ENCODE results near the gene IRF7.

Gene IRF7

DNA sequence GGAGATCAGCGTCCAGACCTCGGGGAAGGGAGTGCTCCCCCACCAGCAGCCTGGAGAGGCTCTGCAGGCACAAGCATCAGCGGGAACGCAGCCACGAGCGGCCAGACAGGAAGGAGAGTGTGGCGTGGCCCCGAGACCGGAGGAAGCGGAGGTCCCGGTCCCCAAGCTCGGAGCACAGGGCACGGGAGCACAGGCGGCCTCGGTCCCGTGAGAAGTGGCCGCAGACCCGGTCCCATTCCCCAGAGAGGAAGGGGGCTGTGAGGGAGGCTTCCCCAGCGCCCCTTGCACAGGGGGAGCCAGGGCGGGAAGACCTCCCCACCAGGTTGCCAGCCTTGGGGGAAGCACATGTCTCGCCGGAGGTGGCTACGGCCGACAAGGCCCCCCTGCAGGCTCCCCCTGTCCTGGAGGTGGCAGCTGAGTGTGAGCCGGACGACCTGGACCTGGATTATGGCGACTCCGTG is 6.9 kb downstream of the IRF7 start:
- DNase-seq (ENCODE audit: low read depth in 2 of 2, low spot score in 1 of 2), result no peak

- no peak for DNase-seq (ENCODE audit: low read depth in 2 of 2, low spot score in 1 of 2)
Measured at GRCh38 chr11:607971-608659, 7.6 kb downstream of the IRF7 start.

DNA sequence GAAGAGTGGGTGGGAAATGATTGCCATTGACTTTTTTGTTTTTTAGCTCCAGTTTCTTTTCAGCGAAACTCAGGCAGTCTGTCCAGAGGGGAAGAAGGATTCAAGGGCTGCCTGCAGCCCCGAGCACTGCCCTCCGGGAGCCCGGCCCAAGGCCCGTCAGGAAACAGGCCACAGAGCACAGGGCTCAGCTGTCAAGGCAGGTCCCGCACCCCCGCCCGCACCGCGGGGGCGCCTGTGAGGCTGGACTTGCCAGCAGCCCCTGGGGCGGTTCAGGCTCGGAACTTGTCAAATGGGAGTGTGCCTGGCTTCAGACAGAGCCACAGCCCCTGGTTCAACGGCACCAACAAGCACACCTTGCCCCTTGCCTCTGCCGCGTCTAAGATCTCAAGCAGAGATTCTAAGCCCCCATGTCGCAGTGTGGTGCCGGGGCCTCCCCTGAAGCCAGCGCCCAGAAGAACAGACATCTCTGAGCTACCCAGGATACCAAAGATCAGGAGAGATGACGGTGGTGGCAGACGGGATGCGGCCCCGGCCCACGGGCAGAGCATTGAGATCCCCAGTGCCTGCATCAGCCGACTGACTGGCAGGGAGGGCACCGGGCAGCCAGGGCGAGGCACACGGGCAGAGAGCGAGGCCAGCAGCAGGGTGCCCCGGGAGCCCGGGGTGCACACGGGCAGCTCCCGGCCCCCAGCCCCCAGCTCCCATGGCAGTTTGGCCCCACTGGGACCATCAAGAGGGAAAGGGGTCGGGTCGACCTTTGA is 8.6 kb downstream of the IRF7 start:
- no peak for DNase-seq (ENCODE audit: low read depth in 2 of 2, low spot score in 1 of 2)

DNA sequence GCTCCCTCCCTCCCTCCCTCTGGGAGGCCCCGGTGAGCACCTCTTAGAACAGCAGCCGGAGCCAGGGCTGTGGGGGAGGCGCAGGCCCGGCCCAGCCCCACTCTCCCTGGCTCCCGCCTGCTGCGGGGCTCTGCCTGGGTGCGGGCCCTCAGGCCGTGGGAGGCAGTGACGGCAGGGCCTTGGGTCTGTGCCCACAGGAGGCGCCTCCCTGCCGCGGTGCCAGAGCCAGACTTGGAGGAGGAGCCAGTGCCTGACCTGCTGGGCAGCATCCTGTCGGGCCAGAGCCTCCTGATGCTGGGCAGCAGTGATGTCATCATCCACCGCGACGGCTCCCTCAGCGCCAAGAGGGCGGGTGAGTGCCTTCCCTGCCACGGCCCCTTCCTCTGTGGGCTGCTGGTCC is 9.5 kb downstream of the IRF7 start:
- no peak for DNase-seq (ENCODE audit: low read depth in 2 of 2, low spot score in 1 of 2)

- no peak for DNase-seq (ENCODE audit: low read depth in 2 of 2, low spot score in 1 of 2)
Measured at GRCh38 chr11:605286-606129, 10.2 kb downstream of the IRF7 start.

- DNase-seq (ENCODE audit: low read depth in 2 of 2, low spot score in 1 of 2), result no peak
Measured at GRCh38 chr11:603154-603553, 12.6 kb downstream of the IRF7 start.

GRCh38 chr11:601573-602245 is 14.0 kb downstream of the IRF7 start:
- no peak for DNase-seq (ENCODE audit: low read depth in 2 of 2, low spot score in 1 of 2)

GRCh38 chr11:598005-598680 is 17.6 kb downstream of the IRF7 start:
- DNase-seq (ENCODE audit: low read depth in 2 of 2, low spot score in 1 of 2), result no peak

- DNase-seq (ENCODE audit: low read depth in 2 of 2, low spot score in 1 of 2), result no peak
Measured at GRCh38 chr11:597166-597725, 18.5 kb downstream of the IRF7 start.

DNA sequence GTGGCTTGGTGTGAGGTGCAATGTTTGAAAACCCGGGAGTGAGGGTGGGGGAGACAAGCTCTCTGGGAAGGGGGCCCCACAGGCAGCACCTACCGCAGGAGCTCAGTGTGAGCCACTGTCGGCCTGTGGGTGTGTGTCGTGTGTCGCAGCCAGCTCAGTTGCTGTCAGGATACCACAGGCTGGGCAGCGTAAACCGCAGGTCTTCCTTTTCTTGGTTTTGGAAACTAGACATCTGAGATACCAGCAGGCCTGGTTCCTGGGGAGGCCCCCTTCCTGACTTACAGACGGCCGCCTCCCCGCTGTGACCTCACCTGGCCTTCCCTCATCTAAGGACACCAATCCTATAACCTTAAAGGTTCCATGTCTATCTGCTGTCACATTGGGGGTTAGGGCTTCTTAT is 19.4 kb downstream of the IRF7 start:
- DNase-seq (ENCODE audit: low read depth in 2 of 2, low spot score in 1 of 2), result no peak

DNA sequence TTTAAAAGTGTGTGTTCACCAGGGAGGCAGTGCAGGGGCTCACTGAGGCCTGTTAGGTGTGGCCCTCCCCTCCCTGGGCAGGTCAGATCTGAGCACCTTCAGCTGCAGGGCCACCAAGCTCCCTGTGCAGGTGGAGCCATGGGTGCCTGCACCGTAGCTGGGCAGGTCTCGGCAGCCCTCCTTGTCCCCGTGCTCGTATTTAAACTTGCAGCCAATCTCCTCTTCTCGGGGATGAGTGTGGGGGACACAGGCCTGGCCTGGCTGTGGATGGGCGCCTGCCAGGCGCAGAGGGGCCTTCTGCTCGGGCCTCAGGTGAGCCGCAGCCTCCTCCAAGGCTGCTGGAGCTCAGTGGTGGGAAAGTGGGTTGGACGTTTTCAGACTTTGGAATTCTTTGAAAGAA is 20.4 kb downstream of the IRF7 start:
- DNase-seq (ENCODE audit: low read depth in 2 of 2, low spot score in 1 of 2), result no peak

DNA sequence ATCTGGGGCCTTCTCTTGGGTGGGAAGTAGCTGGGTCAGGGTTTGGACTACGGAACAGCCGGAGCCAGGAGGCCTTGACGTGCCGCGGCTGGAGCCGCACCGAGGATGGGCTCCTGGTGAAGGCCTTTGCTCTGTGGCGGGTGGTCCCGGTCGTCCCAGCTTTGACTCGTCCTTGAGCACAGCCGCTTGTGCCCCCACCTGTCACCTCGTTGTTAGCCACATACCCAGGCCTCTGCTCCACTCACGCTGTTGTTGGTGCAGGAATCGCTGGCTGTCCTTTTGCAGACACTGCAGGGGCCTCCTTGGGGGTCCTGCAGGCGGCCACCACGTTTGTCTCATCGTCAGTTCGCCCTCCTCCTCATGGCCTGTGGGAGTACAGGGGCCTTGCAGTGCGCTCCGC is 22.4 kb downstream of the IRF7 start:
- DNase-seq (ENCODE audit: low read depth in 2 of 2, low spot score in 1 of 2), result no peak

DNA sequence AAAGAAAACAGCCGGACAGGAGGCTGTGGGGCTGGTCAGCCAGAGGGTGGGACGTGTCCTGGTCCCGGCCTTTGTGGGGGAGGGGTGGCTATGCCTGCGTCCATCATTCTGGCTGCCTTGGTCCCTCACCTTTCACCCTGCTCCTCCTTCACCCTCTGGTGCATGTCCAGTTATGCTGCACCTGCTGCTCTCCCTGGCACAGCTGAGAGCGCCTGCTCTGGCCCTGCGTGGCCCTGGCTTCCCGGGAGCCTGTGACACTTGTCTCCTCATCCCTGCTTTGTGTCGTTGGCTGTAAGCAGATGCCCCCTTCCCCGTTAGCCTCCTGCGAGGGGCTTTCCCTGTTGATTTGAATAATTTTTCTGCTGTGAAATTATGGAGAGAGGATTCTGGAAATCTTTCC is 22.8 kb downstream of the IRF7 start:
- no peak for DNase-seq (ENCODE audit: low read depth in 2 of 2, low spot score in 1 of 2)

- no peak for DNase-seq (ENCODE audit: low read depth in 2 of 2, low spot score in 1 of 2)
Measured at GRCh38 chr11:592501-592900, 23.2 kb downstream of the IRF7 start.

DNA sequence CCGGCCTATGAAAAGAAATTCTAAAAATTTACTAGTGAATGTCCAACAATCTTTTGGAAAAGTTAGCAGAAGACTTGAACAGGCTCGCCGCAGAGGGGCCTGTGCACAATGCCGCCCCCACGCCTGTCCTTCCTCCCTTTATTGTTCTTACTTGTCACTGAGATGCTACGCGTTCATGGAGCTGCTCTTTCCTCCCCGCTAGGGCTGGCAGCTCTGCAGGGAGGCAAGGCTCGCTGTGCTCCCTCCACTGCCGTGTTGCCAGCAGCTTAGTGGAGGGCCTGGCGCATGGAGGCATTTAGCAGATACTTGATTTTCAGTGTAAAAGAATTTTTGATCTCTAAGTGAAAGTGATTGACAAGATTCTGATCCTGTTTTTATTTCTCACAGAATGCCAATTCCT is 24.8 kb downstream of the IRF7 start:
- no peak for DNase-seq (ENCODE audit: low read depth in 2 of 2, low spot score in 1 of 2)

DNA sequence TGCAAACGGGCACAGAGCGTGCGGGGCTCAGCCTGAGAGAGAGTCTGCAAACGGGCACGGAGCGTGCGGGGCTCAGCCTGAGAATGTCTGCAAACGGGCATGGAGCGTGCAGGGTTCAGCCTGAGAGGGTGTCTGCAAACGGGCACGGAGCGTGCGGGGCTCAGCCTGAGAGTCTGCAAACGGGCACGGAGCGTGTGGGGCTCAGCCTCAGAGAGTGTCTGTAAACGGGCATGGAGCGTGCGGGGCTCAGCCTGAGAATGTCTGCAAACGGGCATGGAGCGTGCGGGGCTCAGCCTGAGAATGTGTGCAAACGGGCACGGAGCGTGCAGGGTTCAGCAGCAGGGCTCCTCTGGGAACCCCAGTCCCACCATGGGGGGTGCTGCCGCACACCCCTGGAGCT is 26.0 kb downstream of the IRF7 start:
- DNase-seq (ENCODE audit: low read depth in 2 of 2, low spot score in 1 of 2), result no peak

GRCh38 chr11:587978-588380 is 27.8 kb downstream of the IRF7 start:
- peak; percentile 37 to 50 for DNase-seq (ENCODE audit: low read depth in 2 of 2, low spot score in 1 of 2)

- DNase-seq (ENCODE audit: low read depth in 2 of 2, low spot score in 1 of 2), result no peak
Measured at GRCh38 chr11:587546-587945, 28.2 kb downstream of the IRF7 start.

DNA sequence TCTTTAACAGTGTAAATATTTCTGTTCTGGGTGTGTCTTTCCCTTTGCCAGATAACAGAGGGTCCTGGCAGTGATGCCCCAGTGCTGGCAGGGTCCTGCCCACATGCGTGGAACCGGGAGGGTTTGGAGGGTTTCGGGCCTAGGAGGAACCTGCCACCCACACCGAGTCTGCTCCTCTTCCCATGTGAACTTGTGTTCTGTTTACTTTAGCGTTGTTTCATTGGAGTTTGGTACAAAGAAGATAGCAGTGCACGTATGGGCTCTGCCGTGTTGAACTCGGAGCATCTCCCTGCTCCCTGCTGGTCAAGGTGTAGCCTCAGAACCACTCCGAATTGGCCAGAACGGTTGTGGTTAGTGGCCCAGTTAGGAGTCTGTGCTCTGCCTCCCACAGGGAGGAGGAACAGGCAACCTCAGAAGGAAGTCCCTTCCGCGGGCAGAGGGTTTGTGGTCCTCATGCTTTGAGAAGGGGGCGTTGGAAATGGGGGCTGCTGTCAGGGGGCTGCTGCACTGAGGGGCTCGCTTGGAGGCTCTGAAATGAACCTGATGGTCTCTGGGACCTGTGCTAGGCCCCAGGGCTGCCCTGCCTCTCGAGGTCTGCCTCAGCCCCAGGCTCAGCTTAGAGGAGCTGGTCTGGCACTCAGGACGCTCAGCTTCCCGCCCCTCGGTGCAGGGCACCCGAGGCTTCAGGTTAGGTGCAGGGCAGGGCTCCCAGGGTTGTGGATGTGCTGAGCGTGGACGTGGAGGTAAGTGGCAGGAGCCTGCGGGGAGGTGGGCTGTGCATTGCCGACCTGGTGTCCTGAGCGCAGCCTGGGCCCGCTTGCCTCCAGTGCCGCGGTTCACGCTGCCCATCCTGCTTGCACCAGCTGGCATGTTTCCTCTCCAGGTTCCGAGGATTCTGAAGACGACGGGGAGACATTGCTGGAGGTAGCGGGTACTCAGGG is 29.1 kb downstream of the IRF7 start:
- DNase-seq (ENCODE audit: low read depth in 2 of 2, low spot score in 1 of 2), result no peak
